ENCODE data around the gene MYADML2. TPM values are rescaled to one million over a fixed set of nuclear protein-coding genes. Genes with fewer than 3 reads are reported as not detected.

MYADML2 gene
- total RNA-seq, 1 experiment from 2014 or later = not detected

- no peak for DNase-seq
- H3K9me2 ChIP-seq (ENCODE audit: insufficient read depth) = no peaks in the 10 kb centered on the region
- H2AFZ ChIP-seq = no peak overlapping the region
- peaks cover 4% of the 10 kb centered on the region; the same call in 1 of the 2 replicates for H3K4me1 ChIP-seq (replicated peaks; ENCODE audit: insufficient read depth)
- no TSS peak for BruUV-seq (replicated peaks)
- no peak overlapping the region for H3K4me3 ChIP-seq
- no peaks in the 10 kb centered on the region for H3K9me3 ChIP-seq (ENCODE audit: insufficient read depth, low read depth)
- H3K79me2 ChIP-seq (ENCODE audit: low read depth) = peaks cover 4% of the 10 kb centered on the region; the same call in 1 of the 2 replicates
- H3K27me3 ChIP-seq (ENCODE audit: insufficient read depth, low read depth) = no peaks in the 10 kb centered on the region
- CTCF ChIA-PET = no interaction called here
- POLR2A ChIA-PET (ENCODE audit: unreplicated experiment) = no interaction called here
- H3K27ac ChIP-seq = no peak overlapping the region
- TF ChIP-seq CTCF (conservative IDR thresholded peaks at IDR 0.05) (no peak), EZH2 (IDR thresholded peaks at IDR 0.05; ENCODE audit: low read depth) (no peak)
- H3K4me2 ChIP-seq = no peak overlapping the region
- no peaks in the 10 kb centered on the region for H3K36me3 ChIP-seq (ENCODE audit: low read depth)
- intact Hi-C loops (cut with micrococcal nuclease; ENCODE audit: unreplicated experiment) = no loop called here
- H4K20me1 ChIP-seq (ENCODE audit: insufficient read depth) = no peaks in the 10 kb centered on the region
- no peaks in the 10 kb centered on the region; the same call in 1 of the 2 replicates for H3F3A ChIP-seq (ENCODE audit: insufficient read depth, low read depth)
These were observed 15.3 kb downstream of the MYADML2 start for GRCh38 chr17:81931557-81932332.

DNA sequence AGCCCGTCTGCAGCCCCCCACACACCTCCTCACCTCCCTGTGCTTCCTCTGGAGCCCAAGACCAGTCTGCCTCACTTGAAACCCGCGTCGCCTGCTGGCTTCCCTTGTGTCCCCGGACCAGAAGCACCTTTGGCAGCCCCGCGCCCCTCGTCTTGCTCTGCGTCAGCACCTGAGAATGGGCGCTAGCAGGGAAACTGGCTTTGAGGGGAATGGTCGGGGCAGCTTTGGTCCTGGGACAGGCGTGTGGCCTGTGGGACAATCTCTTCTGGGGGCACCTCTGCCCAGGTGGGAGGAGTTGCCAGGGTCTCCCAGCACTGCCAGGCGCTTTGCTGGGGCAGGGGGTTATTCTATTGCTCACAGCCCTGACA is 15.9 kb downstream of the MYADML2 start:
- Histone ChIP-seq H4K20me1 (ENCODE audit: insufficient read depth) (0 out of 2 replicates have a peak, but pooled peaks cover under 1% of the 10 kb centered on the region), H3K9me2 (ENCODE audit: insufficient read depth) (no peaks in the 10 kb centered on the region), H3K27me3 (ENCODE audit: insufficient read depth, low read depth) (no peaks in the 10 kb centered on the region), H2AFZ (no peak overlapping the region), H3F3A (ENCODE audit: insufficient read depth, low read depth) (peaks cover 2% of the 10 kb centered on the region; the same call in 1 of the 2 replicates), H3K27ac (no peak overlapping the region), H3K4me3 (no peak overlapping the region), H3K36me3 (ENCODE audit: low read depth) (no peaks in the 10 kb centered on the region), H3K4me1 (replicated peaks; ENCODE audit: insufficient read depth) (peaks cover 5% of the 10 kb centered on the region), H3K4me2 (no peak overlapping the region), H3K79me2 (ENCODE audit: low read depth) (peaks cover 9% of the 10 kb centered on the region), H3K9me3 (ENCODE audit: insufficient read depth, low read depth) (no peaks in the 10 kb centered on the region)
- DNase-seq = no peak
- no TSS peak for BruUV-seq (replicated peaks)
- intact Hi-C loops (cut with micrococcal nuclease; ENCODE audit: unreplicated experiment) = no loop called here
- no peak for TF ChIP-seq CTCF (conservative IDR thresholded peaks at IDR 0.05)
- ChIA-PET CTCF (no interaction called here), POLR2A (ENCODE audit: unreplicated experiment) (no interaction called here)

GRCh38 chr17:81930142-81931125 is 16.6 kb downstream of the MYADML2 start:
- no peak for DNase-seq
- ChIA-PET POLR2A (ENCODE audit: unreplicated experiment) (no interaction called here), CTCF (interaction anchor here (0.6 kb wide), 1 partner anchor 15 kb away, joined by 3 read pairs; no protein-coding TSS in a partner anchor)
- H3K4me1 ChIP-seq (replicated peaks; ENCODE audit: insufficient read depth) = peaks cover 12% of the 10 kb centered on the region
- H4K20me1 ChIP-seq (ENCODE audit: insufficient read depth) = 0 out of 2 replicates have a peak, but pooled peaks cover 5% of the 10 kb centered on the region
- intact Hi-C loops (cut with micrococcal nuclease; ENCODE audit: unreplicated experiment) = no loop called here
- no peak overlapping the region for H3K27ac ChIP-seq
- no peaks in the 10 kb centered on the region for H3K27me3 ChIP-seq (ENCODE audit: insufficient read depth, low read depth)
- H3K4me2 ChIP-seq = no peak overlapping the region
- no TSS peak for BruUV-seq (replicated peaks)
- H3K79me2 ChIP-seq (ENCODE audit: low read depth) = peaks cover 17% of the 10 kb centered on the region
- peaks cover 4% of the 10 kb centered on the region; the same call in 1 of the 2 replicates for H3F3A ChIP-seq (ENCODE audit: insufficient read depth, low read depth)
- H3K4me3 ChIP-seq = no peak overlapping the region
- no peaks in the 10 kb centered on the region for H3K36me3 ChIP-seq (ENCODE audit: low read depth)
- H3K9me3 ChIP-seq (ENCODE audit: insufficient read depth, low read depth) = no peaks in the 10 kb centered on the region
- no peak overlapping the region for H2AFZ ChIP-seq
- TF ChIP-seq EZH2 (IDR thresholded peaks at IDR 0.05; ENCODE audit: low read depth) (no peak), CTCF (conservative IDR thresholded peaks at IDR 0.05) (no peak)
- H3K9me2 ChIP-seq (ENCODE audit: insufficient read depth) = no peaks in the 10 kb centered on the region

Measured in PC-9 (cell line).